ENCODE results near the gene ADCY2.

ADCY2 gene

GRCh38 chr5:7657153-7657552 is 261.2 kb downstream of the ADCY2 start:
- Histone ChIP-seq H3F3A (ENCODE audit: control insufficient read depth, insufficient read depth) (no peaks in the 10 kb centered on the region), H3K9me3 (ENCODE audit: control insufficient read depth, insufficient read depth, low read length) (no peaks in the 10 kb centered on the region), H3K27ac (ENCODE audit: low read depth, low read length) (no peak overlapping the region), H3K27me3 (ENCODE audit: control insufficient read depth, low read length) (no peaks in the 10 kb centered on the region), H4K20me1 (ENCODE audit: control insufficient read depth, insufficient read depth, low read depth, low read length) (no peaks in the 10 kb centered on the region), H3K4me2 (ENCODE audit: low read length) (no peak overlapping the region), H3K79me2 (ENCODE audit: control insufficient read depth, low read length) (no peaks in the 10 kb centered on the region), H3K4me1 (ENCODE audit: control insufficient read depth, low read length) (no peaks in the 10 kb centered on the region), H3K36me3 (ENCODE audit: control insufficient read depth, low read length) (no peaks in the 10 kb centered on the region), H3K4me3 (ENCODE audit: low read length) (no peak overlapping the region), H3K9me2 (replicated peaks; ENCODE audit: control insufficient read depth, low read length) (no peaks in the 10 kb centered on the region)
- TF ChIP-seq EZH2phosphoT487 (IDR thresholded peaks at IDR 0.05; ENCODE audit: borderline replicate concordance, low read length) (no peak), CTCF (IDR thresholded peaks at IDR 0.05; ENCODE audit: low read depth, low read length, poor library complexity, severe bottlenecking) (no peak)

GRCh38 chr5:7659420-7659819 is 263.5 kb downstream of the ADCY2 start:
- no peak overlapping the region for H3K4me2 ChIP-seq (ENCODE audit: low read length)
- no peak overlapping the region for H3K4me3 ChIP-seq (ENCODE audit: low read length)
- H3K27me3 ChIP-seq (ENCODE audit: control insufficient read depth, low read length) = no peaks in the 10 kb centered on the region
- H4K20me1 ChIP-seq (ENCODE audit: control insufficient read depth, insufficient read depth, low read depth, low read length) = no peaks in the 10 kb centered on the region
- H3K27ac ChIP-seq (ENCODE audit: low read depth, low read length) = no peak overlapping the region
- H3K9me2 ChIP-seq (replicated peaks; ENCODE audit: control insufficient read depth, low read length) = no peaks in the 10 kb centered on the region
- no peaks in the 10 kb centered on the region for H3K9me3 ChIP-seq (ENCODE audit: control insufficient read depth, insufficient read depth, low read length)
- TF ChIP-seq CTCF (IDR thresholded peaks at IDR 0.05; ENCODE audit: low read depth, low read length, poor library complexity, severe bottlenecking) (no peak), EZH2phosphoT487 (IDR thresholded peaks at IDR 0.05; ENCODE audit: borderline replicate concordance, low read length) (no peak)
- no peaks in the 10 kb centered on the region for H3K36me3 ChIP-seq (ENCODE audit: control insufficient read depth, low read length)
- no peaks in the 10 kb centered on the region for H3K4me1 ChIP-seq (ENCODE audit: control insufficient read depth, low read length)
- no peaks in the 10 kb centered on the region for H3F3A ChIP-seq (ENCODE audit: control insufficient read depth, insufficient read depth)
- H3K79me2 ChIP-seq (ENCODE audit: control insufficient read depth, low read length) = no peaks in the 10 kb centered on the region

- Histone ChIP-seq H3K4me1 (ENCODE audit: control insufficient read depth, low read length) (no peaks in the 10 kb centered on the region), H4K20me1 (ENCODE audit: control insufficient read depth, insufficient read depth, low read depth, low read length) (no peaks in the 10 kb centered on the region), H3K4me3 (ENCODE audit: low read length) (no peak overlapping the region), H3K4me2 (ENCODE audit: low read length) (no peak overlapping the region), H3K9me3 (ENCODE audit: control insufficient read depth, insufficient read depth, low read length) (no peaks in the 10 kb centered on the region), H3K27ac (ENCODE audit: low read depth, low read length) (no peak overlapping the region), H3K9me2 (replicated peaks; ENCODE audit: control insufficient read depth, low read length) (no peaks in the 10 kb centered on the region), H3K27me3 (ENCODE audit: control insufficient read depth, low read length) (no peaks in the 10 kb centered on the region), H3K36me3 (ENCODE audit: control insufficient read depth, low read length) (no peaks in the 10 kb centered on the region), H3K79me2 (ENCODE audit: control insufficient read depth, low read length) (no peaks in the 10 kb centered on the region), H3F3A (ENCODE audit: control insufficient read depth, insufficient read depth) (no peaks in the 10 kb centered on the region)
- TF ChIP-seq CTCF (IDR thresholded peaks at IDR 0.05; ENCODE audit: low read depth, low read length, poor library complexity, severe bottlenecking) = no peak
- no peak for TF ChIP-seq EZH2phosphoT487 (IDR thresholded peaks at IDR 0.05; ENCODE audit: borderline replicate concordance, low read length)
Measured at GRCh38 chr5:7662289-7662688, 266.4 kb downstream of the ADCY2 start.

GRCh38 chr5:7663808-7664207 is 267.9 kb downstream of the ADCY2 start:
- Histone ChIP-seq H3K4me3 (ENCODE audit: low read length) (no peak overlapping the region), H3K27ac (ENCODE audit: low read depth, low read length) (no peak overlapping the region), H3K27me3 (ENCODE audit: control insufficient read depth, low read length) (no peaks in the 10 kb centered on the region), H3K4me1 (ENCODE audit: control insufficient read depth, low read length) (no peaks in the 10 kb centered on the region), H4K20me1 (ENCODE audit: control insufficient read depth, insufficient read depth, low read depth, low read length) (no peaks in the 10 kb centered on the region), H3K36me3 (ENCODE audit: control insufficient read depth, low read length) (no peaks in the 10 kb centered on the region), H3K9me3 (ENCODE audit: control insufficient read depth, insufficient read depth, low read length) (no peaks in the 10 kb centered on the region), H3K79me2 (ENCODE audit: control insufficient read depth, low read length) (no peaks in the 10 kb centered on the region), H3K9me2 (replicated peaks; ENCODE audit: control insufficient read depth, low read length) (no peaks in the 10 kb centered on the region), H3K4me2 (ENCODE audit: low read length) (no peak overlapping the region), H3F3A (ENCODE audit: control insufficient read depth, insufficient read depth) (no peaks in the 10 kb centered on the region)
- TF ChIP-seq CTCF (IDR thresholded peaks at IDR 0.05; ENCODE audit: low read depth, low read length, poor library complexity, severe bottlenecking) (no peak), EZH2phosphoT487 (IDR thresholded peaks at IDR 0.05; ENCODE audit: borderline replicate concordance, low read length) (no peak)

All from DOHH2 (cell line).